GM19328 (cell line): Measurements from ENCODE around the gene RCOR1.

Source experiments
- ATAC-seq: cut with Tn5 transposase; IDR thresholded peaks from one replicate; pipeline ENCODE4 v1.9.1; 2021; ENCODE audit warnings: mild to moderate bottlenecking, moderate library complexity; ENCODE audit not compliant: unreplicated experiment

RCOR1 gene

DNA sequence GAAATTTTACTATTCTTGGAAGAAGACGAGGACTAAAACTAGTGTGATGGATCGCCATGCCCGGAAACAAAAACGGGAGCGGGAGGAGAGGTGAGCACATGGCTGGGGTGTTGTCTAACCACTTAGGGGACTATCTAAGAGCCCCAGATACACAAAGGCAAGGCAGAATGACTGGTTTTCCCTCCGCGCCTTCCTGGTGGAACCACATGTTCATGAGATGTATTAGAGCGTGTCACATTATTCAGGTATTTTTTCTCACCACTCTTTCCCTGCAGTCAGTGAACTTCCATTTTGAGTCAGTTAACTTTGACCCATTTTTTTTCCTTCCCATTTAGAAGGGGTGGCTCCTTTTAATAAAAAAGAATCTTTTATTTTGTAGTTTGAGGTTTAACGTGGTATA, 116.0 kb downstream of the RCOR1 start:
- ATAC-seq: no peak

DNA sequence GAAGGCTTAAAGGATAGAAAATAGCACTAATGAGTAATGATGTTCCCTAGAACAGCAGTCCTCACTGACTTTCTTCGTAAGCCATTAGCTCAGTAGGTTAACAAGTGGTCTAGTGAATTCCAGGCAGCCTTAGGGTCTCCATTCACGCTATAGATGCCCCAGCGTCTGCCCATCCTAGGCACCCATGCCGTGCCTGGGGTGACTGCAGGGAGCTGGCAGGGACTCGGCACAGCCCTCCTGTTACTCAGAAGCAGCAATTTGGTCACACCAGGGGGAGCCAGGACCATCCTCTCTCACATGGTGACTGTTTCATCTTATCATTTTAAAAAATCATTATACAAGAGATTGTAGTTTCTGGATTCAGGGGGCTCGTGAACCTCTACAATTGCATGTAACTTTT, 118.8 kb downstream of the RCOR1 start:
- no peak for ATAC-seq

- no peak for ATAC-seq
Observed at GRCh38 chr14:102711946-102712345, 119.5 kb downstream of the RCOR1 start.

- no peak for ATAC-seq
Observed at GRCh38 chr14:102717276-102717675, 124.8 kb downstream of the RCOR1 start.

DNA sequence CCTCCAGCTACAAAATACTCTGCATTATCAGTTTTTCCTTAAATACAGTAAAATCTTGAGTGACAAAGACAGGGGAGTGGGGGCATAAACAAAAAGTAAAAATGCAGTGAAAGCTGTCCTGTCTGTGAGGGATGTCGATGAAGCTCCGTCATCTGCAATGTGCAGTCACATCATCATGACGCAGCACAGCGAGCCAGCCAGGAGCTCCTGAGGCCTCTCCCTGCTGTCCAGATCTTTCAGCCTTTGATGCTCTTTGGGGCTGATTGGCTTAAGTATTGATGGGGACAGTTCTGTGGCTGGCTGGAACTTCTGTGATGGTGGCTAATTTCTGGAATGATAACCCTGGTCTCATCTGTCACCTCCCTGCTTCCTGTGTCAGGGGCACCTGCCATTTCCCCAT, 130.2 kb downstream of the RCOR1 start:
- no peak for ATAC-seq

DNA sequence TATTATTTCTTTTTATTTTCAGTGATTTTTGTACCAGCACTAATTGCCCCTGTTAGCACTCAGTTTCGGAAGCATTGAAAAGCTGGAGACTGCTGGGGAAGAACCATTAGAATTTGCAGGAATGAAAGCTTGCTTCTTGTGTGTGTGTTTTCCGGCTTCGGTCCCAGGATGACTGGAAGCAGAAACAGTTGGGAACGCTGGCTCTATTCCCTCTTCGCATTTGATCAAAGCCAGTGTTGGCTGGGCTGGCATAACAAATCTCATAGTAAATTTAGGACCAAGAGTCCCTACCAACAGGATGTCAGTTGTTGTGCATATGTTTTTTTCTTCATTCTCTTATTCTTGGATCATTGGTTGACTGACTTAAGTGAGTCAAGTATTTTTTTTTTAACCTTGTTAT, 131.2 kb downstream of the RCOR1 start:
- no peak for ATAC-seq

- no peak for ATAC-seq
Observed at GRCh38 chr14:102726191-102726949, 133.9 kb downstream of the RCOR1 start.

DNA sequence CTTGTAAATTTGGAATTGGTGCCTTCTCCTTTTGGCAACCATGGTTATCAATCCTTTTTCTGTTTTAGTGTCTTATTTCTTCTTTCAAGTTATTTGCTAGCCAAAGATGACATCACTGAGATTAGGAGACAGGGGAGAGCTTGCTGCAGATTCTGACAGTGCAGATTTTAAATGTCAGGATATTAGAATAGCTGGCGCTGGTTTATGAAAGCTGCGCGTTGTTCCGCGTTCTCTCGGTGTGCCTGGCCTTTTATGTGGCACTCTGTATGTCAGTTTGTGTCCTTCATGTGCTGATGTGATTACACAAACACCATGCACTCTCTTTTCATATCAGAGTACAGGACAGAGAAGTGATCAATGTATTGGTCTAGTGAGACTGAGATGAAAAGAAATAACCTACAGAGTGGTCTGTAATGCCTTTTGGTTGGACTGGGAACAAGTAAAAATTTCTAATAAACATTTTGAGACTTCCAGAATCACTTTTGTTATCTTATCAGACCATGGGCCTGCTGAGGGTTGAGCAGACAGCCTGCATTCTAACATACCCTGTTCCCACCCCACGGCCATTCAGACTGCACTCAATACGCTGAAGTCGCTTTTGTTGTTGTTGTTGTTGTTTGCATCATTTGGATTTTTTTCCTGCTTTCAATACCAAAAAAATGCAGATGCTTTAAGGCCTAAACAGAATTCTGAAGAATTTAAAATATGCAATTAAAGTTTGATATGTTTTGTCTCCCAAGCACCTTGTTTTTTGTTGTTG, 135.1 kb downstream of the RCOR1 start:
- no peak for ATAC-seq

- ATAC-seq: no peak
Observed at GRCh38 chr14:102728501-102728900, 136.1 kb downstream of the RCOR1 start.

- no peak for ATAC-seq
Observed at GRCh38 chr14:102729268-102729667, 136.8 kb downstream of the RCOR1 start.

DNA sequence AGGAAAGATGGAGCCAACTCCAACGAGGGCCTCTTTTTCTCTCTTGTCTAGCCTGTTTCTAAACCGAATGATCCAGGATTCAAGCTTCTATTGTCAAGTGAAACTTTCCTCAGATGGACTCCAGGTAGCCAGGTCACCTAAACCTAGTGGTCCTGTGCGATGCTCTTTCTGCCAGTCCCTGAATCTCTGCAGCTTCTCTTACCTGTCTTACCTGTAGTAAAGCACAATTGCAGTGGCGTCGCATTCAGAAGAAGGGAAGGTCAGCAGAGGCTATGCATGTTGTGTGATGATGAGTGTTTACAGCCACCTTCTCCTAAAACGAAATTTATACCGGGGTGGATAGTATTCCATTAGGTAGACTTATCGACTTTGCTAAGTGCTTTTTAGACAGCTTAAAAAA, 137.4 kb downstream of the RCOR1 start:
- no peak for ATAC-seq

DNA sequence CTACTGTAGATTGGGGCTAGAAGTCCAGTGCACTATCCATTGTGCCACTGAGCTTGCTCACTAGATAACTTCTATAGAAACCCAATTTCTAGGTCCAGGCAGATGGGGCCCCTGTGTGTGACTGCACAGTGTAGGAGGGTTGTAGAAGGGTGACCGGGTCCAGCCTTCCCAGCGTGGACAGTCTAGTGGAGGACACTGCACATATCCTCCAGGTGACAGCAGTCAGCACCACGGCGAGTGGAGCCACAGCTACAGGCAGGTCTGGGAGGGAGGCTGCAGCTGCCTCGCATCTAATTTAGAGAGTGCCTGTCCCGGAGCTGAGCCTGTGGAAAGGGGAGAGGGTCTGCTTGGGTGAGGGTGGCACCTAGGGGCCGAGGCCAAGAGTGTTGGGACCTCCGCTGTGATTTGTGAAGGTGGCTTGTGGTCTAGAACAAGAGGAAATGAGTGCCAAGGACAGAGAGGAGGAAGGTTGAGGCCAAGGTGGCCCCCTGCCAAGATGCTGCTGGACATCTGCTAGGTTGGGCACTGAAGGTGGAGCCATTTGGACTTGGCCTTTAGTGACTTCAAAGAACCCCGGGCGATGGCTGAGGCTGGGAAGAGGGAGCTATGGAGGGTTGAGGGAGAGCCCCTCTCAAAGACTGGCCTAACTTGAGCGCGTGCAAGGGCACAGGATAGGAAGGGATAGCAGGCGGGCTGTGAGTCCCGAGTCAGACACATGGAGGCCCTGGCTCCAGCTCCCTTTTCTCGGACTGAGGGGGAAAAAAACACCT, 138.8 kb downstream of the RCOR1 start:
- no peak for ATAC-seq

GRCh38 chr14:102731871-102732800, 139.7 kb downstream of the RCOR1 start:
- ATAC-seq: no peak

DNA sequence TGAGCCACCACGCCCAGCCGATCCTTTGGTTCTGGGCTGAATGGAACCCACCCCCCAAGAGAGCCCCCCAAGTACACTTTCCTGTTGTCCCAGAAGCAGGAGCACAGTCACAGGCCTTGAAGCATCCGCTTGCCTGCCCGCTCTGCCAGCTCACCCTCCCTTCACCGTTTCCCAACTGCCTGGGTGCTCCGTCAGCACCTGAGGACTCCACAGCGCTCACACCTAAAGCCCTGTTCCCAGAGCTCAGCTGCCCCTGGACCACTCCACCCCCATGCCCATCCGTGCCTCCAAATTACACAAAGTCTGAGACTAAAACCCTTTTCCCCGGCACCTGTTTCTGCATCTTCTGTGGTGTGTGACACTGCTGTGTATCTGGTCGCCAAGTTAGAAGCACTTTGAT, 140.5 kb downstream of the RCOR1 start:
- no peak for ATAC-seq

DNA sequence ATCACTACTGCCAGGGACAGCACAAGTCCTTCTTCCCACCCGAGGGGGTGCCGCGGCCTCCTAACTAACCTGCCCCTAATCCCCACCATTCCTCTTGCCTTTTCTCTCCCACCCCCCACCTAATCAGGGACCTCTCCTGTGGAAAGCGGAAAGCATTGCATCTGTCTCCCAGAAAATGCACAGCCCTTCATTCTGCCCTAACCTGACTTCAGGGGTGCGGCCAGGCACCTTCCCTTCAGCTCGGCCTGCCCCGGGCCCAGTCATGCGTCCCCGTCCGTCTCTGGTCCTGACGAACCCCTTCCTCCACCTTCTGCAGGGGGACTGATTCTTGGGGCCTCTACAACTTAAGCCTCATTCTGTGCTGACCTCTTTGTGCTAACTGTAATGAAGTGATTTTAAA, 140.9 kb downstream of the RCOR1 start:
- ATAC-seq: no peak

- ATAC-seq: no peak
Observed at GRCh38 chr14:102734436-102734835, 142.0 kb downstream of the RCOR1 start.

- ATAC-seq: no peak
Observed at GRCh38 chr14:102736956-102737355, 144.5 kb downstream of the RCOR1 start.

DNA sequence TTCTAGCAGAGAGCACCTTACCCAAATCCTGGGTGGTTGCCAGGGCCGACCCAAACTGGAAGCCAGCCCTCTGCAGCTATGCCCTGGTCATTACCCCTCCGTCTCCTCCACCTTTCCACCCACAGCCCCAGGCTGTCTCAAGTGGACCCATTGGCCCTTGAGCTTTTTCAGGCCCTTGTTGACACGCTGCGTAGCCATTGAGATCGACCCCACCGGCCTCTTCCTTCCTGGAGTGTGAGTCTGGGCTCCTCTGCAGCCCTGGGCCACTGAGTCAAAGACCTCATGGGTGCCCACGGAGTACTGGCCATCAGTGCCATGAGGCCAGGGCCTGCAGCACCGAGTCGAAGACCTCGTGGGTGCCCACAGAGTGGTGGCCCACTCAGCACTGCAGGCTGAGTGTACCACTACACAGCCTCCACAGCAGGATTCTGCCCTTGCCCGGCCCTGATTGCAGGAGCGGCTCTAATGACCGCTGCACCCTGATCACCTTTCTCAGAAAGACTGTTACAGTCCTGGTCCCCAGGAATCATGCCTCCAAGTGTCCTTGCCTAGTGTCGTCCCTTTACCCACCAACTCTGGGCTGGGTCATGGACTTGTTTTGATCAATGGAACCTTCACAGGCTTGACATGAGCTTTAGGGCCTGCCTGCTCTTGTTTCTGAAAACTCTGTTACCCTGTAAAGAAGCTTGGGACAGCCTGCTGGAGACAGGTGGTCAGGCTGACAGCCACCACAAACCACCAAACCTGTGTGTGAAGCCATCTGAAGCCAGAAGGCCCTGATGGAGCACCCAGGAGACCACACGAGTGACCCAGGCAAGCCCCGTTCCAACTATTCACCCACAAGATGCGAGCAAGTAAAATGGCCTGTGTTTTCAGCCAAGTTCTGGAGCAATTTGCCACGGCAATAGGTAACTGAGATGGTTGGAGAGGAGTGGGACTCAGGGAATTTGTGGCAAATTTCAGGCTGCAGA, 145.2 kb downstream of the RCOR1 start:
- ATAC-seq: no peak

DNA sequence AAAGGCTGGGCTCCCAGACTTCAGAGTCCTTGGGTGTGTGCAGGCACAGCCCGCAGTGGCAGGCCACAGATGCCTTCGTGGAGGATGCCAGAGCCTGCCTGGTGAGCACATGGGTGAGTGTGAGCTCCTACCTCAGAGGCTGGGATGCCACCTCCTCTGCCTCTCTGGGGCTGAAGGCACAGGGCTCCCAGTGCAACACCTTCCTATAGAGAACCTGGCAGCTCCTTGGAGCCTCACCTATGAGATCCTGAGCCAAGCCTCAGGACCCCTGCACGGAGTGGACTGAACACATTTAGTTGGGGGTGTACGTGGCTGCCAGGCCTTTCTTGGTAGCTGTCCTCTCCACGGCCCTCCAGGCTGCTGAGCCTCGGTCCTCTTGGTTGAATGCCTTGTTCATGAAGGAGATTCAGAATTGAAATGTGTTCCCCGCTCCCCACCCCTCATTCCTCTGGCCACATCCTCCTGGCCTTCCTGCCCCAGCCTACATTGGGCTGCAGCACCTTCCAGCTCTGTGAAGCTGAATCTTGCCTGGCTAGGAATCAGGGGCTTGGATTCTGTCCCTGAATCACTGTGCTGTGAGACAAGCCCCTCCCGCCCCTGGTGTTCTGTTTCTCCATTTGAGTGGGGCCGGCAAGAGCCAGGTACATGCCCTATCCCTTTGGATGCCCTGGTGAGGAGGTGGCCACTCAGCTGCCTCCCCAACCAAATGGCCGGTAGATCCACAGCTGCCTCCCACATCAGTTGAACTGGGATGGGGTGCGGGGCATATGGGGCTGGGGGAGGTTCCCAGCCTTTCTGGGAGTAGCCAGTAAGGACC, 146.1 kb downstream of the RCOR1 start:
- ATAC-seq: no peak
